ENCODE measurements around the gene FAM171A2.
"Not testable (repeated sequence)": the region's sequence is repeated elsewhere in the genome, so short reads cannot be mapped to it uniquely, and the experiment has no call there.

FAM171A2 gene

GRCh38 chr17:44398692-44399691 lies 35.3 kb upstream of the FAM171A2 start:
- TF ChIP-seq, protein P1, sequence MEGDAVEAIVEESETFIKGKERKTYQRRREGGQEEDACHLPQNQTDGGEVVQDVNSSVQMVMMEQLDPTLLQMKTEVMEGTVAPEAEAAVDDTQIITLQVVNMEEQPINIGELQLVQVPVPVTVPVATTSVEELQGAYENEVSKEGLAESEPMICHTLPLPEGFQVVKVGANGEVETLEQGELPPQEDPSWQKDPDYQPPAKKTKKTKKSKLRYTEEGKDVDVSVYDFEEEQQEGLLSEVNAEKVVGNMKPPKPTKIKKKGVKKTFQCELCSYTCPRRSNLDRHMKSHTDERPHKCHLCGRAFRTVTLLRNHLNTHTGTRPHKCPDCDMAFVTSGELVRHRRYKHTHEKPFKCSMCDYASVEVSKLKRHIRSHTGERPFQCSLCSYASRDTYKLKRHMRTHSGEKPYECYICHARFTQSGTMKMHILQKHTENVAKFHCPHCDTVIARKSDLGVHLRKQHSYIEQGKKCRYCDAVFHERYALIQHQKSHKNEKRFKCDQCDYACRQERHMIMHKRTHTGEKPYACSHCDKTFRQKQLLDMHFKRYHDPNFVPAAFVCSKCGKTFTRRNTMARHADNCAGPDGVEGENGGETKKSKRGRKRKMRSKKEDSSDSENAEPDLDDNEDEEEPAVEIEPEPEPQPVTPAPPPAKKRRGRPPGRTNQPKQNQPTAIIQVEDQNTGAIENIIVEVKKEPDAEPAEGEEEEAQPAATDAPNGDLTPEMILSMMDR (IDR thresholded peaks at IDR 0.05; ENCODE audit: control extremely low read depth, extremely low read depth, low read depth, missing control alignments) = no peak
- POLR2A ChIA-PET = interaction anchor here (0.5 kb wide), 1 partner anchor 59 kb away, joined by 3 read pairs; no protein-coding TSS in a partner anchor
- CTCF ChIA-PET = interaction anchor here (0.9 to 7.9 kb wide), 17 partner anchors 8 to 139 kb away, joined by 3 to 72 read pairs (median 5); partner anchors contain the start of genes FAM171A2, GPATCH8 and ITGA2B

DNA sequence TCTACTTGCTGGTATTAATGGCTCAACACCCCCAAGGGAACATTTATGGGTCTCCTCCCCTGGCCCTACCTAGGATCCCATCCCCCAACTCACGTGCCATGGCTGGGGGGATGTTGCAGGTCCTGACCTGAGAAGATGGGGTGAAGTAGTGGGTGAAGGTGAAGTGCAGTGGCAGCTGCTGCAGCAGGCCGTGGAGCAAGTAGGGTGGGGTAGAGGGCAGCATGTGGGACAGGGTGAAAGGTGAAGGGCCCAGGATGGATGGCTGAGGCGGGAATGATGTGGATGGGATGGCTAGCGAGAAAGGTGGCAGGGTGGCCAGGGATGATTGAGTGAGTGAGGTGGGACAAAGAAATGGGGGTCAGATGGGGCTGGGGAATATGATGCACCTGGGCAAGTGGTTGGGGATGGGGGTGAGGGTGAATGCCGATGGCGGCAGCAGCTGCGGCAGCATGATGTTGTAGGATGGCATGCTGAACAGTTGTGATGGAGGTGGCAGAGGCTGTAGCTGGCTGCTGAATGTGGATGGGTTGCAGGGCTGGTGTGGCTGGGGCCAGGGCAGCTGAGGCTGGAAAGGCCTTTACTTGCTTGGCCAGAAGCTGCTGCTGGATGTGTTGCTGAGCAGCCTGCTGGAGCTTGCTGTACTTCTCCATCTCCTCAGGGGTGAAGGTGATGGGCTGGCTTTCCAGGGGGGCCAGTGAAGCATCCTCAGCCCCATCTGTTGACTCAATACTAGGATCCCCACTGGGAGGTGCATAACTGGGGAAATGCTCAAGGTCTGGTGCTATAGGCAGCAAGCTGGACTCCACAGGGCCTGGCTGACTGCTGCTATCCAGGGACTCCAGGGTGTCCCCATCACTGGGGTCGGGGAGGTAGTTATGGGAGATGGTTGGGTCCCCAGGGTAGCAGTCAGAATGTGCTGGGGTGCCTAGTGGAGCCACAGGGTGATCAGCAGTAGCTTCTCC lies 34.1 kb upstream of the FAM171A2 start:
- ChIA-PET POLR2A (no interaction called here), CTCF (interaction anchor here (1.7 to 7.9 kb wide), 4 partner anchors 22 to 125 kb away, joined by 3 to 72 read pairs (median 5); partner anchors contain the start of genes FAM171A2 and GPATCH8)
- no peak for DNase-seq (ENCODE audit: extremely low spot score)
- TF ChIP-seq, protein P1 (IDR thresholded peaks at IDR 0.05; ENCODE audit: control extremely low read depth, extremely low read depth, low read depth, missing control alignments) = no peak

More at GRCh38 chr17:44398692-44399691, 35.3 kb upstream of the FAM171A2 start:
- no peak for DNase-seq (ENCODE audit: extremely low spot score)

GRCh38 chr17:44396946-44397345 lies 33.3 kb upstream of the FAM171A2 start:
- ChIA-PET POLR2A (no interaction called here), CTCF (interaction anchor here (0.6 to 7.9 kb wide), 10 partner anchors 12 to 150 kb away, joined by 3 to 72 read pairs (median 4); partner anchors contain the start of gene GRN)
- DNase-seq (ENCODE audit: extremely low spot score) = no peak
- TF ChIP-seq, protein P1 (IDR thresholded peaks at IDR 0.05; ENCODE audit: control extremely low read depth, extremely low read depth, low read depth, missing control alignments) = no peak

DNA sequence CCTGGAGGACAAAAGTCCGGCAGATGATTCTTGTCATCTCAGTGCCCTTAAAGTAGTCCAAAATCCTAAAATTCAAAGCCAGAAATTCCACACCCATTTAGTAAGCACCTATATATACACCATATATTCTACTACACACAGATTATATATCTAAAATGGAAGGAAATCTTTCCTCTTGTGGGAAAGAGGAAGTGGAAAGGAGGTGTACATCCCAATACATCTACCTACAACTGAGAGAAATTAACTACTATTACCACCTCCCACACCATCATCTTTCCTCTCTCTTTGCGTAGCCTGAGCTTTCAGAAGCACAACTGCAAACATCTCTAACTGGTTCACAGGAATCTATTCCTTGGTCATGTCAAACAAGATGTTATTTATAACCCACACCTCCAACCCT lies 31.2 kb upstream of the FAM171A2 start:
- TF ChIP-seq, protein P1 (IDR thresholded peaks at IDR 0.05; ENCODE audit: control extremely low read depth, extremely low read depth, low read depth, missing control alignments) = no peak
- ChIA-PET POLR2A (no interaction called here), CTCF (no interaction called here)
- no peak for DNase-seq (ENCODE audit: extremely low spot score)

DNA sequence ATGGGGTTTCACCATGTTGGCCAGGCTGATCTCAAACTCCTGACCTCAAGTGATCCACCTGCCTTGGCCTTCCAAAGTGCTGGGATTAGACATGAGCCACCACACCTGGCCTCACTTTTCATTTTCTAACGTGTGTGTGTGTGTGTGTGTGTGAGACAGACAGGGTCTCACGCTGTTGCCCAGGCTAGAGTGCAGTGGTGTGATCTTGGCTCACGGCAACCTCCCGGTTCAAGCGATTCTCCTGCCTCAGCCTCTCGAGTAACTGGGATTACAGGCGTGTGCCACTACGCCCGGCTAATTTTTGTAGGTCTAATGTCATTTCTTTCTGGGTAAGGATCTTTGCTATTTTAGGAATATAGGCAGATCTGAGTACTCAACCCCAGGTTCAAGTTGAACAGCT lies 30.5 kb upstream of the FAM171A2 start:
- POLR2A ChIA-PET = not testable (repeated sequence)

GRCh38 chr17:44390250-44390870 lies 26.7 kb upstream of the FAM171A2 start:
- ChIA-PET POLR2A (no interaction called here), CTCF (interaction anchor here (0.9 to 4.3 kb wide), 3 partner anchors 10 to 132 kb away, joined by 3 to 17 read pairs (median 8); no protein-coding TSS in a partner anchor)
- no peak for DNase-seq (ENCODE audit: extremely low spot score)
- TF ChIP-seq, protein P1 (IDR thresholded peaks at IDR 0.05; ENCODE audit: control extremely low read depth, extremely low read depth, low read depth, missing control alignments) = no peak

More for the DNA sequence above, 30.5 kb upstream of the FAM171A2 start:
- not testable (repeated sequence) for DNase-seq (ENCODE audit: extremely low spot score)
- CTCF ChIA-PET = interaction anchor here (0.6 to 1.3 kb wide), 2 partner anchors 9 to 34 kb away, joined by 3 to 4 read pairs; no protein-coding TSS in a partner anchor
